NCI-H510A treated with DMSO at 0.1 percent for 48 hours (cell line): ENCODE results near the gene CLK3.
A peak's percentile ranks its signal among the peaks of the same experiment; 100 is the strongest.
"Not testable (repeated sequence)": the region's sequence is repeated elsewhere in the genome, so short reads cannot be mapped to it uniquely, and the experiment has no call there.

Source experiments
- DNase-seq: peaks from one replicate; lab custom pipeline; 2025; lab: John Stamatoyannopoulos, UW

Gene CLK3

GRCh38 chr15:74642734-74643664 lies 27.4 kb downstream of the CLK3 start:
- peak; percentile 94 for DNase-seq

GRCh38 chr15:74643665-74644204 lies 28.1 kb downstream of the CLK3 start:
- DNase-seq, result no peak

GRCh38 chr15:74646480-74646879 lies 30.8 kb downstream of the CLK3 start:
- DNase-seq, result no peak

DNA sequence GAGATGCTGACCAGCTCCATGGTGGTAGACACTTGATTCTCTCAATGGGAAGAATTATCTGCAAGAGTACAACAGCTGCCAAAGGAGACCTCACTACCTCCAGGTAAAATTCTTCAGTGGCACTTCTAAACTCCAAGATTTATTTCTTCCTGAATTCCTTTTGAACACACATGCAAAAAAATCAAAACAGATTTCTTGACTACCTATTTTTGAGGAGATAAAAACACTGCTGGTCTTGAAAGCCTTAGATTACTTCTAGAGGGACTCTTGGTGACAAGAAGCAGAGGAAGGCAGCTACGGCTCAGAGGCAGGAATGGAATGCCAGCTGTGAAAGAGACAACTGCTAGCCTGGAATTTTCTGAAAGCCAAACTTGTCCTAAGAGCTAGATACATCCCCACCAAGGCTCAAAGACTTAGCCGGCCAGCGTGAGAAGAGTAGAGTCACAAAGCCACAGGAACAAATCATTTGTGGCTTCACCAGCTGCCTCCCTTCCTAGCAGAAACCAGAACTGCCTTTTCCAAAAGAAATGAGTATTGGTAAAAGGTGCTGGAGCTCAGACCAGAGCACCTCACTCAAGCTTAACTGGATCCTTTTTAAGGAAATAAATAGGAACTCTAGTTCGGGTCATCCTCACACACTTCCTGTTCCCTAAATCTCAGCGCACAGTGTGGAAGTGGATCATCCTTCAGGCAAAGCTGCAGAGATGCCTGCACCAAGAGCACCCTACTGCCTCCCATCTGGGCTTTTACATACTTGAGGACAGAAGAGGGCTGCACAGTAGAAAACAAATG lies 32.6 kb downstream of the CLK3 start:
- no peak for DNase-seq

DNA sequence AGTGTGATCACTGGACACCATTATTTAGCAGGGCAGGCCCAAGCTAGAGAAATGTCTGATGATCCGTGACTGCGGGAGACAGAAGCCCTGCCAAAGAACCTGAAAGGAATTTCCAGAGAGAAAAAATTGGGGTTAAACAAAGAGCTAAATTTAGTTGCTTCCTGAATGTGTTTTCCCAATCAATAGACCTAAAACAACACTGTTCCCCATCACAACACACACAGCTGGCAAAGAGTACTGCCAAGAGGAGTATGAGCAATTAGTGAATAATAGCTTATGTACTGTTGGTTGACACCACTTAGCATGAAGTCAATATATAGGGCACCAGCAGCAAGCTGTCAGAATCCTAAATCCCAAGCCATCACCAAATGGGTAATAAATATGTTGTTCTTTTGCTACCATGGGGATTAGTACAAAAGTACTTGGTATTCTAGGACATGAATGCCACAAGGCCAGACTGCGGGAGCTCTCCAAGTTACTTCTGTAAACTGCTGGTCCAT lies 35.7 kb downstream of the CLK3 start:
- peak; percentile 61 for DNase-seq

DNA sequence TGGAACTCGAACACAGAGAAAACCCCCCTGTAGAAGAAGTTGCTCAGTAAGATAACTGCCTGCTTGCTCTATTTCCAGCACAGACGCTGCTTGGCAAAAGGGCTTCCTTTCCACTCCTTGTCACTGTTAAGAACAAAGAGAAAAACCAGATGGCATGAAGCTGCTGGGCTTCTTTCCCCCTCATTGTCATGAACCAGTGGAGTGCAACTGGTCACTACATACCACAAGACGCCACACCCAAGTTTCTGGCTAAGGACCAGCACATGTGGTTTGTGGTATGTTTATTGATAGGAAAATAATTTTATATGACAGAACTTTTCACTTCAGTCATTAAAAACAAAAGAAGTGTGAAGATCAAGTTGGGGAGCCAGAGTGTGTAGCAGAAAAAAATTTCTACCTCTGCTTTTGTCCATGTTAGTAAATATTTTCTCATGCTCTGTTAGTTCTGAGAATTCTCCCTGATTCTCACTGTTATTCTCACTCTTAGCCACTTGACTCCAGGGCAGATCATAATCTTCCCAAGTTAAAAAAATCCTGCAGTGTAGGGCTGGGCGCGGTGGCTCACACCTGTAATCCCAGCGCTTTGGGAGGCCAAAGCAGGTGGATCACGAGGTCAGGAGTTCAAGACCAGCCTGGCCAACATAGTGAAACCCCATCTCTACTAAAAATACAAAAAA lies 37.9 kb downstream of the CLK3 start:
- DNase-seq, result no peak

DNA sequence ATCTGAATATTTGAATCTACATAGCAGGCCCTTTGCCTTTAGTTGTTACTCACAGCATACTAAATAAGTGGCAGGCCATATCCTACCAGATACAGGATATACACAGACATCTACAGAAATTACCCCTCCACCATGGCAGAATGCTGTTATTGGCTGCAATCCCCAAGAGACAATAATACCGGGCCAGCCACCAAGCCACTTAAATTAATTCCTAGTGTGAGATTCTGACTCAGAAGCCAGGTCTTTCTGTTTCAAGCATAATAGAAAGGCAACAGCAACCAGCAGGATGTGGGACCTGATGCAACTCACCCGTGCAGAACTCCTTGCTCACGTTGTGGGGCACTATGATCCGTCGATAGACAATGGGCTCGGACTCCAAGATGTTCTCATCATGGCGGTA lies 39.8 kb downstream of the CLK3 start:
- no peak for DNase-seq

DNA sequence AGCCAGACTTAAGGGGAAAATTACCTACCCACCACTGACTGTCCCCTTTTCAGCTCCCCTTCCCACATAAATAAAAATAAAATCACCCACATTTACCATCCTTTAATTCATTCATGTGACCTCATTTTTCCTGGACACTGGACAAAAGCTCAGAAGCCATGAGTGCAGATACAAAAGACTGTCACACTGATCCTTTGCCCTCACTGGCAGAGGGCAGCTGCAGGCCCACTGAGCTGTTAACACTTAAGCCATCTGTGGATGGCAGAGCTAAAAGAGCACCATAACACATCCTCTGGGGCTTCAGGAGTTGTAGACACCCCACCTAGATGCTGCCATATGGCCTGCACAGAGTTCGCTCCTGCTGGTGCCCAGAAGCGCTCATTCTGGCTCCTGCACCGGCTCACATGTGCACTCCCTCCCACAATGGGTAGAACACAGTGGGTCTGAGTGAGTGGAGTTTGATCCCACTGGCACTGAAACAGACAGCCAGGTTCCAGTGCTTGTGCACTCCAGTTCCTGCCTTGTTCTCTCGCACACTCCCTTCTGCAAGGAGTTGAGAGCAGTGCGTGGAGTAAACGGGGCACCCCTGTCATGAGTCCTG lies 41.4 kb downstream of the CLK3 start:
- DNase-seq, result no peak

DNA sequence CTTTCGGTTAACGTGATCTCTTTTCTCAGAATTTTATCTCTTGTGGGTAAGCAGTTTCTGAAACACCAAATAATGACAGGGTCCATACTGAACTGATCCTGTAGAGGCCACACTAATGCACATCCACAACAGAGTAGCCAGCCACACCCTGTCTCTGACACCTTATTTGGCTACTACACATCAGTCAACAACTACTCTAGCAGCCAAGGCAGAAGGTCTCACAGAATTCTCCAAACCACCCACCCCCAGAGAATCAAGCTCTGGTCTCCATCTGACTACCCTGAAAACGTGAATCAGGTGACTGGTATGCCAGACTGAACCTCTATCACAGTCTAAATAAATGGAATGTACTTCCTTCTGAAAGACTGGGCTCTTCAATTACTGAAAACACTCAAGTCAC lies 42.2 kb downstream of the CLK3 start:
- no peak for DNase-seq

DNA sequence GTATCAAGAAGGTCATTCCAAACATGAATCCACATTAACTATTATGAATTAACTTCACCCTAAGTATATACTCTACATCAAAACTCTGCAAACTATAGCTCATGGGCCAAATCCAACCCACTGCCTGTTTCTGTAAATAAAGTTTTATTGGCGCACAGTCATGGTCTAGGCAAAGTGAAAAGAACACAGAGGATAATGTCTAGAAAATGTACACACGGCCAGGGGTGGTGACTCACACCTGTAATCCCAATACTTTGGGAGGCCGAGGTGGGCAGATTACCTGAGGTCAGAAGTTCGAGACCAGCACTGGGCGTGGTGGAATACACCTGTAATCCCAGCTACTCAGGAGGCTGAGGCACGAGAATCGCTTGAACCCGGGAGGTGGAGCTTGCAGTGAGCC lies 45.6 kb downstream of the CLK3 start:
- not testable (repeated sequence) for DNase-seq

- DNase-seq, result no peak
Measured at GRCh38 chr15:74662064-74662860, 46.6 kb downstream of the CLK3 start.

DNA sequence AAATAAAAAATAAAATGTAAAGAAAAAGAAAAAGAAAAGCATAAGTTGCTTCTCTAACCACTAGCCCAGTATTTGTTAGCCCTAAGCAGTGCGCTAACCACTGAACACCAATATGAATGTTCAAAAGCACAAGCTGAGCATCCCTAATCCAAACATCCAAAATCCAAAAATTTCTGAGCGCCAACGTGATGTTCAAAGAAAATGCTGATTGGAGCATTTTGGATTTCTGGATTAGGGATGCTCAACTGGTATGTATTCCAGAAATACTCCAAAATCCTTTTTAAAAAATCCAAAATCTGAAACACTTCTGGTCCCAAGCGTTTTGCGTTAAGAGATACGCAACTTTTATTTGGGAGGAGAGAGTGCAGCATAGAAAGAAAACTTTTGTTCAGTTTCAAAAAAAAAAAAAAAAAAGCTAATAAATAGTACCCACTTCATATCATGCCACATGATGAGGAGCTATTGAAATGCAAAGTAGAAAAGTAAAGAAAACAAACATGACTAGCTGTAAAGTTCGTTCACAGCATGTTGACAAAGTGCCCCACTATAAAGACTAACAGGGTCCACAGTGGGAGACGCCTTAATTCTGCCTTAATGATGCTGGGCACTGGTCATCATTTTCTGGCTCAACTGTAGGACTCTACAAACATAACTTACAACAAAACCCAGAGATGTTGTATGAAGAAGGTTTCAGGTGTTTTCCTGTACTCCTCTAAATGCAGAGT lies 47.8 kb downstream of the CLK3 start:
- DNase-seq, result no peak

DNA sequence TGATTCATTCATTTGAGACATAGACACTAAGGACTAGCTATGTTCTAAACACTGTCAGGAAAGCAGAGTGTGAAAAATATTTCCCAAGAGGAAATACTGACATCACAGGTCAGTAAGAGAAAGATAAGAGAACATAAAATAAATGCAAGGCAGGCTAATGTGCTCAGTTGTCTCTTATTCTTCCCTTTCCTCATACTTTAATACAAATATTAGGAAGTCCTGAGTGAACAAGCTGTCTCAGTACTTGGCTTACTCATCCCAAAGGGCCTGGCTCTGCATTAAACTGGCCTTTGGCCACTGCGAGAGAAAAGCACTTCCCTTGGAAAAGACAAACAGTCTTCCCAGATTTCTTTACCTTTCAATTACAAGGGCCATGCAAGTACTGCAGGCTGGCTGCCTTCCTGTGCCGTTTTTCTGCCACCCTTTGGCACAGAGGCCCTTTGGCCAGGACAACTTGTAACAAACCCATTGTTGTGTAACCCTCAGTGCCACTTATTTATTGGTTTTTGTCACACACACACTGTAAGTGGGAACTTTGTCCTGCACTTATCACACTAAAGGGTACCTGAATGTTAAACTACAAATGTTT lies 48.5 kb downstream of the CLK3 start:
- DNase-seq, result peak; percentile 19

DNA sequence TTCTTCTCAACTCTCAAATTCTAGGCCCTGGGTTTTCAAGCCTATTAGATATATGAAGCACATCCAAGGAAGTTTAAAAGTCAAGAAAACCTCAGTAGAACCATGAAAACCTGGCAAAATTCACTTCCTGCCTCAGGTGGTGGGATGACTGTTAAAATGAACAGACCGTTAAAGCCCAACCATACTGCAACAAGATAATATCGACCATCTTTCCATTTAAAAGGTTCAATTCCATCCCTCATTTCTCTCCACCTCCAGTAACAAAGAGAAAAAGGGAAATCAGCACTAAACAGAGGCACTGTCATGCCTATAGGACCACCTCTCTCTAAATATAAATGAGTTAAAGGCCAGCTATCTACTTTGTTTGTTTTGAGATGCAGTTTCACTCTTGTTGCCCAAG lies 49.0 kb downstream of the CLK3 start:
- DNase-seq, result no peak

DNA sequence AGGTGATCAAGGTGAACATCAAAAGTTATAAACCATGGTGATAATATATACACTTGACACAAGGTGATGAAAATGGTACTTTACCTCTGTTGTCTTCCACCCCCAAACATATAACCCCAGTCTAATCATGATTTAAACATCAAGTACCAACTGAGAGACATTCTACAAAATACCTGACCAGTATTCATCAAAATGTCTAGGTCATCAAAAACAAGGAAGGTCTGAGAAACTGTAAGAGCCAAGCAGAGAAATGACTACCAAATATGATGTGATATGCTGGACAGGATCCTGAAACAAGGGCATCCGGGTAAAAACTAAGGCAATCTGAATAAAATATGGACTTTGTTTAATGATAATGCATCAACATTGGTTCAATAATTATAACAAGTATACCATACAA lies 52.3 kb downstream of the CLK3 start:
- no peak for DNase-seq

- no peak for DNase-seq
Measured at GRCh38 chr15:74669627-74670026, 54.0 kb downstream of the CLK3 start.

DNA sequence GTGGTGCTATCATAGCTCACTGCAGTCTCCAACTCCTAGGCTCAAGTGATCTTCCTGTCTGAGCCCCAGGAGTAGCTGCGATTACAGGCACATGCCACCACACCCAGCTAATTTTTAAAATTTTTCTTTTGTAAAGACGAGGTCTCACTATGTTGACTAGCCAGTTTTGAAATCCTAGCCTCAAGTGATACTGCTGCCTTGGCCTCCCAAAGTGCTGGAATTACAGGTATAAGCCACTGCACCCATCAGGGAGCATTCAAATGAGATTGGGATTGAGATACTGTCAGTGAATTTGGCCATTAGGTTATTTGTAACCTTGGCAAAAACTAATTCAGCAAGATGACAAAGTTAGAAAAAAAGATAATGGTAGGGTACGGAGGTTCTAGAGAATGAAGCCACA lies 58.5 kb downstream of the CLK3 start:
- no peak for DNase-seq

DNA sequence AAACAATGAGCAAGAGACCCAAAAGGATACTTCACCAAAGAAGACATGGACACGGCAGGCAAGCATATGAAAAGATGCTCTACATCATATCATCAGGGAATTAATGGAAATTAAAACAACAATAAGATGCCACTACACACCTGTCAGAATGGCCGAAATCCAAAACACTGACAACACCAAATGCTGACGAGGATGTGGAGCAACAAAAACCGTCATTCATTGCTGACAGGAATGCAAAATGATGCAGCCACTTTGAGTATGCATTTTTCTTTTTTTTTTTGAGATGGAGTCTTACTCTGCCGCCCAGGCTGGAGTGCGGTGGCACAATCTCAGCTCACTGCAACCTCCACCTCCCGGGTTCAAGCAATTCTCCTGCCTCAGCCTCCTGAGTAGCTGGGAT lies 61.2 kb downstream of the CLK3 start:
- no peak for DNase-seq
